Thyroid gland (tissue), 4 donors: Measurements from ENCODE around the gene RPS2. TPM values are rescaled to one million over a fixed set of nuclear protein-coding genes. Genes with fewer than 3 reads are reported as not detected.
A peak's percentile ranks its signal among the peaks of the same experiment; 100 is the strongest.

ENCODE experiments used
- DNase-seq, 2 donors: peaks; one replicate each; pipeline ENCODE4 v3.0.0-alpha.2; 2019
- H3K27ac ChIP-seq, 3 donors: fragments of 200-600 bp; sonication (generic); 1 replicate in 2 of 3; 2 replicates in 1 of 3; pipeline ENCODE4 v1.5.1; 2016 to 2019; ENCODE audit warnings: mild to moderate bottlenecking in 1 of 3, moderate library complexity in 1 of 3
- H3K27me3 ChIP-seq: fragments of 200-600 bp; sonication (generic); one replicate; pipeline ENCODE4 v1.5.1; 2019
- H3K36me3 ChIP-seq, 2 donors: fragments of 200-600 bp; sonication (generic); one replicate each; pipeline ENCODE4 v1.5.1; 2016 to 2019
- H3K4me1 ChIP-seq, 2 donors: fragments of 200-600 bp; sonication (generic); one replicate each; pipeline ENCODE4 v1.5.1; 2017 to 2019
- H3K4me3 ChIP-seq, 3 donors: fragments of 200-600 bp; sonication (generic); replicated peaks in 1 of 3; 1 replicate in 2 of 3; 2 replicates in 1 of 3; pipeline ENCODE4 v1.5.1; 2016; ENCODE audit warnings: mild to moderate bottlenecking in 1 of 3
- H3K9me3 ChIP-seq: fragments of 200-600 bp; sonication (generic); one replicate; pipeline ENCODE4 v1.5.1; 2017
- POLR2A ChIP-seq, 2 donors: fragments of 450-650 bp; IDR thresholded peaks; one replicate each; pipeline ENCODE4 v1.6.1; 2017; ENCODE audit warnings: antibody characterized with exemption in 2 of 2, mild to moderate bottlenecking in 2 of 2, moderate library complexity in 1 of 2
- WGBS, 2 donors: methylation state at CpG; one replicate each; pipeline ENCODE4 v1.1.5; 2017; 5-methylcytosine and 5-hydroxymethylcytosine counted together
- intact Hi-C: fragments of 100-400 bp; cut with DNase I; formaldehyde crosslinking; loops from one replicate; pipeline ENCODE4 v1.15.1; 2023
- total RNA-seq, 4 donors: library from RNA; depleted of rRNA; stranded (reverse); fragments of >200 nt; gene quantifications; one replicate each; pipeline ENCODE4 v1.2.3, GENCODE V29; 2016
- TF ChIP-seq, protein P1 (sequence below), 6 experiments: fragments of 200-600 bp in 3 of 6; fragments of 450-650 bp in 3 of 6; sonication (generic) in 3 of 6; IDR thresholded peaks; one replicate each; pipeline ENCODE4 v1.5.1; 2016 to 2019; ENCODE audit warnings: antibody characterized with exemption in 6 of 6, mild to moderate bottlenecking in 2 of 6, inconsistent platforms in 1 of 6, moderate library complexity in 1 of 6

Gene RPS2
- total RNA-seq, 4 donors from 2014 or later, result 976 to 2,244 (median 1,167) TPM

DNA sequence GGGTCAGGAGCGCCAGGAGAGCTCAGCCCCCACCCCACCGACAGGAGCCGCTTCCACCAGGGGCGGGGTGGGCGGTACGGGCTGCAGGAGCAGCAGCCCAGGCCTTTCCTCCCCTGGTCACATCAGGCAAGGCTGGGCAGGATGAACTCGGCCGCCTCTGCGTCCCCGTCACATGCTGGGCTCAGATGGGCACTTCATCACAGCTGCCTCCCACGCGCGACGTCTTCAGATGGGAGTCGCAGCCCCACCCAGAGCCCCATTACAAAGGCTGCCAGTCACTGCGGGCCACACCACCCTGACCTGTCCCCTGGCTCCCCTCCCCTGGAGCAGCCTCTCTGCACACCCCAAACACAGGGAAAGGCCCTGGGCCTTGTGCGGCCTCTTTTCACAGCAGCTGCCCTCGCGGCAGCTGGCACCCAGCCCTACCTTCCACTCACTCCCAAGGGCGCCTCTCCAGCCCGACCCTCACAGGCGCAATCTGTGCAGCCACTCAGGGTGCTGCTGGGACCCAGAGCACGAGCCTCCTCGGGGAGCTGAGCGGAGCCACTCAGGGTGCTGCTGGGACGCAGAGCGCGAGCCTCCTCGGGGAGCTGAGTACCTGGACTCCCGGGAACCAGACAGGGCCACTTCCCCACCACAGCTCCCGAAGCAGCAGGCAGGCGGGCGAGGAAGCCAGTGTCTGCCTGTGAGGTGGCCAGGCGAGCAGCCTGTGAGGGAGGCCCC, 40.3 kb upstream of the RPS2 start:
- Histone ChIP-seq H3K27me3 (no peaks in the 10 kb centered on the region), H3K9me3 (no peaks in the 10 kb centered on the region), H3K27ac (no peak overlapping the region), H3K36me3 (peaks cover 29 to 31% of the 10 kb centered on the region in 2 donors), H3K4me3 (no peak overlapping the region), H3K4me1 (peaks cover 21 to 43% of the 10 kb centered on the region in 2 donors)
- intact Hi-C loops, result no loop called here
- no peak for TF ChIP-seq POLR2A (IDR thresholded peaks at IDR 0.05)
- TF ChIP-seq, protein P1, sequence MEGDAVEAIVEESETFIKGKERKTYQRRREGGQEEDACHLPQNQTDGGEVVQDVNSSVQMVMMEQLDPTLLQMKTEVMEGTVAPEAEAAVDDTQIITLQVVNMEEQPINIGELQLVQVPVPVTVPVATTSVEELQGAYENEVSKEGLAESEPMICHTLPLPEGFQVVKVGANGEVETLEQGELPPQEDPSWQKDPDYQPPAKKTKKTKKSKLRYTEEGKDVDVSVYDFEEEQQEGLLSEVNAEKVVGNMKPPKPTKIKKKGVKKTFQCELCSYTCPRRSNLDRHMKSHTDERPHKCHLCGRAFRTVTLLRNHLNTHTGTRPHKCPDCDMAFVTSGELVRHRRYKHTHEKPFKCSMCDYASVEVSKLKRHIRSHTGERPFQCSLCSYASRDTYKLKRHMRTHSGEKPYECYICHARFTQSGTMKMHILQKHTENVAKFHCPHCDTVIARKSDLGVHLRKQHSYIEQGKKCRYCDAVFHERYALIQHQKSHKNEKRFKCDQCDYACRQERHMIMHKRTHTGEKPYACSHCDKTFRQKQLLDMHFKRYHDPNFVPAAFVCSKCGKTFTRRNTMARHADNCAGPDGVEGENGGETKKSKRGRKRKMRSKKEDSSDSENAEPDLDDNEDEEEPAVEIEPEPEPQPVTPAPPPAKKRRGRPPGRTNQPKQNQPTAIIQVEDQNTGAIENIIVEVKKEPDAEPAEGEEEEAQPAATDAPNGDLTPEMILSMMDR (IDR thresholded peaks at IDR 0.05), result no peak
- peak in 1 of 2 donors; percentile 29 for DNase-seq
- WGBS, 2 donors, result 80 to 86% methylated on average over 16 to 25 of the region's 34 CpGs

DNA sequence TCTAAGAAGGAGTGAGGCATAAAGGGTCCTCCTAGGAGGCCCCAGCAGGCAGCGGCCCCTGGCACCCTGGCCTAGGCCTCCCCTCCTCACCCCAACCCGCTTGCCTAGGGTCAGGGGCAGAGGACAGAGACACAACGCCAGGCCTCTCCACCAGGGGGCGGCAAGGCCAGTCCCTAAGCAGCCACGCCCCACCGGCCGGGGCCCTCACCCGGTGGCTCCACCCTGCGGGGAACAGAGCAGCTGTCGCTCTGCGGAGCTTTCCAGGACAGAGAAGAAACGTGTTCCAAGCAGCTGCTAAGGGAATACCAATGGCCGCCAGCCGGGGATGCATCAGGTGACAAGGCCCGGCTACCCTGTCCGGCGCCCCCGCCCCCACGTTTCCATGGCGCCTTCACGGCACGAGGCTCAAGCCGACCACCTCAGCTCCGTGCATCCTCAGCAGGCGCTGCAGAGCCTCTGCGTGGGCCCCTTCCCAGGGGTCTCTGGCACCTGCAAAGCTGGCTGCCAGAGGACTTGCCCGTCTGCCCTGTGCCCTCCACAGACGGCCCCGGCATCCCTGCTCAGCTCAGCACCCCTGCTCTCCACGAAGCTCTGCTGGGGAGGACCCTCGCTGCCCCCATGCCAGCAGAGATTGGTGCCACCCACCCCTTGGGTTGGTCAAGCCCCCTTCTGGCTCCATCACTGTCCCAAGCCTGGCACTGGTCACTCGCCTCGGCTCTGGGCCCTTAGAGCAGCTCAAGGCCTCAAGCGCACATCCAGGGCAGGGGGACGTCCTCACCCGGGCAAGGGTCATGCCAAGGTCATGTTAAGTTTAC, 39.4 kb upstream of the RPS2 start:
- TF ChIP-seq, protein P1 (IDR thresholded peaks at IDR 0.05), result peak; percentile 73 to 95 (median 90)
- TF ChIP-seq POLR2A (IDR thresholded peaks at IDR 0.05), result no peak
- DNase-seq, result peak; percentile 88 to 90
- Histone ChIP-seq H3K27me3 (no peaks in the 10 kb centered on the region), H3K9me3 (no peaks in the 10 kb centered on the region), H3K4me1 (peaks cover 21 to 43% of the 10 kb centered on the region in 2 donors), H3K27ac (no peak overlapping the region), H3K4me3 (no peak overlapping the region), H3K36me3 (peaks cover 38 to 40% of the 10 kb centered on the region in 2 donors)
- 26 to 53% methylated on average over 16 to 28 of the region's 36 CpGs for WGBS, 2 donors
- intact Hi-C loops, result no loop called here

DNA sequence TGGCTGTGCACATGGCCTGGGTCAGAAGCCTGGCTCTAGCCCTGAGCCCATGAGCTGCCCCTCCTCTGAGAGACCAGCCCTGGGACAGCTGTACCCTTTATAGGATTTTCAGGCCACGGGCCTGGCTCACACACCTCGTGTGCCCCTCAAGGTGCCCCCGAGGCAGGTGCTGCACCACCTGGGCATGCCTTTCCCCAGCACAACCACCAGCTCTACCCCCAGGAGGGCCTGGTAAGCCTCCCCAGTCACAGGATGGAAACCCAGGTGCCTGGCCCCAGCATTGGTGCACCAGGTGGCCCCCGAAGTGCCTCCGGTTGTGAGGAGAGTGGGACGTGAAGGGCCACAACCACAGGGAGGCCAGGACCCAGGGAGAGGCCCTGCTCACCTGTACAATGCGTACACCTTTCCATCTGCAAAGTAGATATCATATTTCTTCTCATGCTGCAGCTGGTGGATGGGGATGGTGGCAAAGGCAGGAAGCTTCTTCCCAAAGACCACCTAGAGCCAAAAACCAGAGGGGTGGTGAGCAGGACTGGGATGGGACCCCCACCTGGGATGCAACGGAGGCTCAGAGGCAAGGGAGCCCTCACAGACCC, 38.7 kb upstream of the RPS2 start:
- TF ChIP-seq POLR2A (IDR thresholded peaks at IDR 0.05), result no peak
- TF ChIP-seq, protein P1 (IDR thresholded peaks at IDR 0.05), result no peak
- Histone ChIP-seq H3K4me1 (peaks cover 15 to 36% of the 10 kb centered on the region in 2 donors), H3K4me3 (no peak overlapping the region), H3K36me3 (peaks cover 45 to 47% of the 10 kb centered on the region in 2 donors), H3K27ac (no peak overlapping the region), H3K9me3 (no peaks in the 10 kb centered on the region), H3K27me3 (no peaks in the 10 kb centered on the region)
- DNase-seq, result no peak
- WGBS, 2 donors, result 68 to 83% methylated on average over 5 to 8 of the region's 8 CpGs
- intact Hi-C loops, result no loop called here

DNA sequence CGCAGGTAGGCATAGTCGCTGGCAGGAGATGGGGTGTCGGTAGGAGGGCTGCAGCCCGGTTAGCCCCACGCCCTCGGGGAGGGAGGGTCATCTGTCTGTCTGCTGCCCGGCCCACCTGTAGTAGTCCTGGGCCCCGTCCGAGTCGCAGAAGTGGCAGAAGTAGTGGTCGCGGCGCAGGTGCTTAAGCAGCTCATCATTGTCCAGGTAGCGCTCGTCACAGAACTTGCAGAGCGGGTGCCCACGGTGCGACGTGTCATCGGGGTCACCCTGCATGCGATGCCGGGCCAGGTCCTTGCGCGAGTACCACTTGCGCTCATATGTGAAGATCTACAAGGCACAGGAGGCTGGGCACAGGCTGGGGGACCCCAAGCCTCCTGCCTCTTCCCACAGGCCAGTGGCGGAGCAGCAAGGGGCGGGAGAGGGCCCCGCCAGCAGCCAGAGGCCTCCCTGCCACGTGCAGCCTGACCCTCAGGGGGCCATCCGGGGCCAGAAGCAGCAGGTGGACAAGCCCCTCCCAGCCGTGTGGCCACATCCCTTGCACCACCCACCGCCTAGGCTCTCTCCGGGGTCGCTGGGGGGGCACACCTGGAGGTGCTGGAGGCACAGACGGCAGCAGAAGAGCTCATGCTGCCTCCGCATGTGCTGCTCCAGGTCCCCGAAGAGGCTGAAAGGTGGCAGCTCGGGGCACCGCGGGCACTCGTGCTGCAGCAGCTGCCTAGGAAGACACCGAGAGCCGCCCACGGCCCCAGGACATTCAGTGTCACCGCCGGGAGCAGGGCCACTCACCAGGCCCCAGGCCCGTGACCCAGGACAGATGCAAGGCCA, 38.0 kb upstream of the RPS2 start:
- Histone ChIP-seq H3K27ac (no peak overlapping the region), H3K9me3 (no peaks in the 10 kb centered on the region), H3K36me3 (peaks cover 51 to 54% of the 10 kb centered on the region in 2 donors), H3K4me1 (peaks cover 8 to 29% of the 10 kb centered on the region in 2 donors), H3K4me3 (no peak overlapping the region), H3K27me3 (no peaks in the 10 kb centered on the region)
- intact Hi-C loops, result no loop called here
- 93 to 98% methylated on average over 9 to 29 of the region's 47 CpGs for WGBS, 2 donors
- DNase-seq, result no peak
- TF ChIP-seq POLR2A (IDR thresholded peaks at IDR 0.05), result no peak
- TF ChIP-seq, protein P1 (IDR thresholded peaks at IDR 0.05), result no peak
